Measurements from ENCODE around the gene GPC3.
"Not testable (repeated sequence)": the region's sequence is repeated elsewhere in the genome, so short reads cannot be mapped to it uniquely, and the experiment has no call there.

GPC3 gene

GRCh38 chrX:133541021-133541420, 444.4 kb downstream of the GPC3 start:
- DNase-seq, result no peak

GRCh38 chrX:133538148-133538547, 447.2 kb downstream of the GPC3 start:
- DNase-seq, result no peak

GRCh38 chrX:133537142-133537541, 448.3 kb downstream of the GPC3 start:
- DNase-seq, result no peak

- no peak for DNase-seq
Measured at GRCh38 chrX:133535066-133535465, 450.3 kb downstream of the GPC3 start.

GRCh38 chrX:133534172-133534571, 451.2 kb downstream of the GPC3 start:
- DNase-seq, result no peak

- DNase-seq, result no peak
Measured at GRCh38 chrX:133533249-133533648, 452.1 kb downstream of the GPC3 start.

GRCh38 chrX:133530960-133531359, 454.4 kb downstream of the GPC3 start:
- no peak for DNase-seq

- no peak for DNase-seq
Measured at GRCh38 chrX:133529578-133529977, 455.8 kb downstream of the GPC3 start.

GRCh38 chrX:133527825-133528224, 457.6 kb downstream of the GPC3 start:
- DNase-seq, result no peak

GRCh38 chrX:133527415-133527814, 458.0 kb downstream of the GPC3 start:
- DNase-seq, result no peak

GRCh38 chrX:133526773-133527172, 458.6 kb downstream of the GPC3 start:
- not testable (repeated sequence) for DNase-seq

- DNase-seq, result no peak
Measured at GRCh38 chrX:133523526-133523925, 461.9 kb downstream of the GPC3 start.

GRCh38 chrX:133523081-133523487, 462.3 kb downstream of the GPC3 start:
- DNase-seq, result no peak

- no peak for DNase-seq
Measured at GRCh38 chrX:133516686-133517085, 468.7 kb downstream of the GPC3 start.

- no peak for DNase-seq
Measured at GRCh38 chrX:133514486-133514885, 470.9 kb downstream of the GPC3 start.

GRCh38 chrX:133513123-133513522, 472.3 kb downstream of the GPC3 start:
- no peak for DNase-seq

GRCh38 chrX:133511041-133511440, 474.4 kb downstream of the GPC3 start:
- DNase-seq, result no peak

GRCh38 chrX:133497356-133497755, 488.0 kb downstream of the GPC3 start:
- no peak for DNase-seq

GRCh38 chrX:133495464-133496391, 489.7 kb downstream of the GPC3 start:
- DNase-seq, result no peak

- DNase-seq, result no peak
Measured at GRCh38 chrX:133493366-133493765, 492.0 kb downstream of the GPC3 start.

GRCh38 chrX:133490955-133491354, 494.4 kb downstream of the GPC3 start:
- no peak for DNase-seq

Measured in activated CD4-positive, alpha-beta T cell treated with anti-CD3 and anti-CD28 coated beads, Interleukin-2, amount 50 U/mL, for 16 hours (primary cell).